ENCODE measurements around the gene WNT3. TPM values are rescaled to one million over a fixed set of nuclear protein-coding genes. Genes with fewer than 3 reads are reported as not detected.

Gene WNT3
- total and polyA plus RNA-seq, 2 of the 8 experiments (the other 6 are each of a cell fraction or from before 2014, with no cell fraction given): 0.56 to 2.0 TPM

GRCh38 chr17:46773221-46773605 lies 45.3 kb downstream of the WNT3 start:
- FAIRE-seq (no peak), DNase-seq (ENCODE audit: low read depth in 1 of 2, low spot score in 2 of 2) (no peak)
- H4K91ac ChIP-seq (replicated peaks; ENCODE audit: insufficient read length, low read length): no peak overlapping the region
- H3K9ac ChIP-seq (replicated peaks in 1 of 4; ENCODE audit: extremely low read depth in 1 of 4, low read depth in 3 of 4, low read length in 3 of 4): 0 out of 7 replicates have a peak overlapping the region, but pooled peaks of 1 of the 4 experiments have one; percentile 26
- peak overlapping the region; percentile 89; the same call in 1 of the 2 replicates for H2BK12ac ChIP-seq (ENCODE audit: low read depth, low read length)
- H3K23me2 ChIP-seq (ENCODE audit: low read depth, low read length): peaks cover 10% of the 10 kb centered on the region; the same call in 1 of the 2 replicates
- H3K14ac ChIP-seq (ENCODE audit: insufficient read length): no peak overlapping the region
- H2BK20ac ChIP-seq (ENCODE audit: low read length): peak overlapping the region; percentile 53; the same call in 1 of the 2 replicates
- no peak overlapping the region for H2BK5ac ChIP-seq (ENCODE audit: low read depth, low read length)
- ChIA-PET POLR2A (ENCODE audit: partially characterized antibody) (interaction anchor here (0.6 to 1.8 kb wide), 6 partner anchors 10 to 48 kb away, joined by 3 to 7 read pairs (median 4); no protein-coding TSS in a partner anchor), CTCF (ENCODE audit: partially characterized antibody) (interaction anchor here (0.8 to 1.7 kb wide), 4 partner anchors 10 to 86 kb away, joined by 3 to 5 read pairs (median 4); no protein-coding TSS in a partner anchor)
- peaks cover 7 to 14% of the 10 kb centered on the region in 2 experiments for H4K20me1 ChIP-seq (replicated peaks in 1 of 2; ENCODE audit: control insufficient read depth in 1 of 2, insufficient read depth in 2 of 2, low read length in 2 of 2)
- no peak overlapping the region for H3K23ac ChIP-seq (ENCODE audit: insufficient read length)
- peaks cover 0 to 2% of the 10 kb centered on the region in 2 experiments; a peak in 1 of 4 replicates for H3K9me3 ChIP-seq (ENCODE audit: insufficient read depth in 2 of 2, low read depth in 1 of 2, low read length in 1 of 2)
- H3K4ac ChIP-seq (replicated peaks; ENCODE audit: insufficient read length, low read depth, low read length): no peak overlapping the region
- H4K8ac ChIP-seq (ENCODE audit: extremely low read depth, insufficient read depth, low read length): no peak overlapping the region; the same call in 1 of the 2 replicates
- WGBS, 2 experiments (ENCODE audit: extremely low coverage in 1 of 2, insufficient coverage in 1 of 2, insufficient read length in 1 of 2, insufficient replicate concordance in 2 of 2, low coverage in 1 of 2, low lambda C conversion rate in 2 of 2, missing lambda C conversion rate in 1 of 2): 14% methylated on average over 6 of the region's 6 CpGs; no CpG with 5 or more reads in 1 of the 2 experiments
- TF ChIP-seq RBBP5 (IDR thresholded peaks at IDR 0.05; ENCODE audit: borderline replicate concordance, low read depth, low read length) (no peak), EZH2 (IDR thresholded peaks at IDR 0.05; ENCODE audit: low read depth, low read length, severe bottlenecking) (peak; percentile 9), CTBP2 (IDR thresholded peaks at IDR 0.05; ENCODE audit: borderline replicate concordance, insufficient read depth, insufficient read length, low read length) (no peak), USF2 (IDR thresholded peaks at IDR 0.05; ENCODE audit: low read length) (no peak)
- no peaks in the 10 kb centered on the region for H3K79me2 ChIP-seq (ENCODE audit: control insufficient read depth in 1 of 2, insufficient read depth in 2 of 2, low read length in 2 of 2)
- H2BK120ac ChIP-seq (replicated peaks; ENCODE audit: low read depth, low read length): no peak overlapping the region
- no peak overlapping the region for H3K27ac ChIP-seq (ENCODE audit: low read depth, low read length)
- no peaks in the 10 kb centered on the region for H3K79me1 ChIP-seq (ENCODE audit: low read depth, low read length)
- peaks cover 6 to 32% (median 25%) of the 10 kb centered on the region in 4 experiments for H3K4me1 ChIP-seq (replicated peaks in 1 of 4; ENCODE audit: control insufficient read depth in 3 of 4, insufficient read depth in 4 of 4, low read length in 3 of 4)
- H4K5ac ChIP-seq (ENCODE audit: insufficient read length, low read depth, low read length): no peak overlapping the region
- no peak overlapping the region for H2BK15ac ChIP-seq (ENCODE audit: low read length)
- peak overlapping the region; percentile 68; the same call in 1 of the 2 replicates for H2AK5ac ChIP-seq (ENCODE audit: low read depth, low read length)
- no peak overlapping the region for H2AFZ ChIP-seq (ENCODE audit: low read length)
- peak overlapping the region; percentile 75 to 94 for H3K4me2 ChIP-seq (ENCODE audit: insufficient read depth in 1 of 2, low read depth in 2 of 2, low read length in 2 of 2)
- H3K27me3 ChIP-seq (replicated peaks in 1 of 4; ENCODE audit: control insufficient read depth in 3 of 4, extremely low read depth in 1 of 4, insufficient read depth in 3 of 4, low read length in 3 of 4): peaks cover 51 to 83% (median 79%) of the 10 kb centered on the region in 4 experiments
- H3K18ac ChIP-seq (ENCODE audit: extremely low read depth, low read length): peak overlapping the region; percentile 71; the same call in 1 of the 2 replicates
- H3K4me3 ChIP-seq (ENCODE audit: extremely low read depth in 1 of 4, insufficient read depth in 2 of 4, low read depth in 3 of 4, low read length in 4 of 4): peak overlapping the region in 3 of 4 experiments; percentile 4 to 61 (median 22); a peak in 4 of 8 replicates
- no peak overlapping the region for H3K56ac ChIP-seq (replicated peaks; ENCODE audit: insufficient read length, low read depth, low read length)
- no peaks in the 10 kb centered on the region; a peak in 1 of 8 replicates for H3K36me3 ChIP-seq (ENCODE audit: control insufficient read depth in 2 of 4, insufficient read depth in 4 of 4, low read length in 3 of 4)

Data from H1 (cell line).